HG03575 (cell line): Measurements from ENCODE around the gene LRRC3.

ENCODE experiments used
- ATAC-seq: cut with Tn5 transposase; IDR thresholded peaks from one replicate; pipeline ENCODE4 v1.9.1; 2021; ENCODE audit not compliant: unreplicated experiment, insufficient number of reproducible peaks, low FRiP score; ENCODE audit errors: extremely low read depth

LRRC3 gene

GRCh38 chr21:44454058-44454457 lies 1.3 kb upstream of the LRRC3 start:
- ATAC-seq: no peak

GRCh38 chr21:44455524-44456213 lies 359 bp downstream of the LRRC3 start:
- no peak for ATAC-seq

- ATAC-seq: no peak
These were observed 1.1 kb downstream of the LRRC3 start for GRCh38 chr21:44456214-44456914.

- no peak for ATAC-seq
These were observed 1.8 kb downstream of the LRRC3 start for GRCh38 chr21:44456915-44457736.

DNA sequence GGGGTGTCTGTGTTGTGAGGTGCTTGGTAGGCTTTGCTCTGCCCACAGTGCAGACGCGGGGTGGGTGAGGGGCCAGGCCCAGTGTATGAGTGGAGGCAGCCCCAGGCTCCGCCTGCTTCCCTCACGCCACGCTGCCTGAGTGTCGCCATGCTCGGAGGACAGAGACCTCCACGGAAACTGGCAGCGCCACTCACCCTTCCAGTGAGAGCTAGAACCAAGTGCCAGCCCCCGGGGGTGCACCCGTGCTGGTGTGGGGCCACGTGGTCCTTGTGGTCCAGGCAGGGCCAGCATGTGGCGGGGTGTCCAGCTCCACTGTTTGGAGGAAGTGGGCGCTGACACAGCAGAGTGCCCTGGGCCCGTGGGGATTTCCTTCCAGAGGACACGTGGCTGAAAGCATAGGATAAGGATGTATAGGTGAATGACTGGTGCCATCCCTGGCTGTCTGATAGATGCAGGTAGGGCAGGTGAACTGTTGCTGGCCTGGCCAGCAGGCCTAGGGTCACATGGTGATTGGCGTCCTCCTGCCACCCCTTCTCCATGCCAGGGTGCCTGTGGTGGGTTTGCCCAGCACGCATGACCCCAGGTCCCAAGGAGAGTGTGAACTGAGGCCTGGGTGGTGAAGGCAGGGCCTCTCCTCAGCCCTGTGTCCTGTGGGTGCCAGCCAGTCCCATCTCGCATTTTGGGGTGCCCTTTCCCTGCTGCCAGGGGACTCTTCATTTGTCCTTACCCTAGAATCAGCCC lies 3.8 kb downstream of the LRRC3 start:
- ATAC-seq: no peak

- no peak for ATAC-seq
These were observed 4.6 kb downstream of the LRRC3 start for GRCh38 chr21:44459712-44460440.

DNA sequence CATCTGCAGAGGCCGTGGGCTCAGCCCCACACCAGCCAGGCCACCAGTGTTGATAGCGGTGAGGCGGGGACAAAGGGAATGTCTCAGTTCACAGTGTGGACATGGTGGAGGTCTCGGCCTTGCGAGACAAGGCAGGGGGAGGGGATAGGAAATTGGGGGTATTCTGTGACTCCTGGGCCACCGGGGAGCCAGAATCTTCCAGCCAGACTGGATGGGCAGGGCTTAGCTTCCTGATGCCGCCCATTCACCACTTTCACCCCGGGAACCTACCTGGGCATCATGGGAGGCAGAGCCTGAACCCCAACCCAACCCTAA lies 5.1 kb downstream of the LRRC3 start:
- no peak for ATAC-seq

- no peak for ATAC-seq
These were observed 5.7 kb downstream of the LRRC3 start for GRCh38 chr21:44461005-44461404.

DNA sequence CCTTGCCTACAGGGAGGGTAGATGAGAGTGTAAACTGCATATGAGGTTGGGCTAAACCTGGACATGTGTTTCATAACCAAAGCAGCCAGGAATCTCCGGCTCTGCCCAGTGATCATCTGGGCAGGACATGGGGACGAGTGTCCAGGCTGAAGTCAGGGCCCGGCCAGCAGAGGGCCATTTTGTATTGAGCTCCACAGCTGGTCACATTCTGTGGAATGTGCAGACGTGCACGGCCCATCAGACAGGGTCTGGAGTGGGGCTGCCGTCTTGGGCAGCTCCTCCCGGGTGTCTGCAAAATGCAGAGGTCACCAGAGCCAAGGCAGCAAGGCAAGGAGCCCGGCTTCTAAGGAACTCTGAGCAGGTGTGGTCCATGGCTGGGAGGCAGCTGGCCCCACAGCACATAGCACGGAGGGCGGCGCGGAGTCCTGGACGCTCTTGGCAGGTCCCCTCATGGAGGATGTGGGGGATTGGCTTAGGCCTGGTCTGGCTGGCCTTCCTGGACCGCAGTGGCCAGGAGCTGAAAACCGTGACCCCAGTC lies 6.2 kb downstream of the LRRC3 start:
- ATAC-seq: no peak

- no peak for ATAC-seq
These were observed 7.0 kb downstream of the LRRC3 start for GRCh38 chr21:44462086-44462833.

DNA sequence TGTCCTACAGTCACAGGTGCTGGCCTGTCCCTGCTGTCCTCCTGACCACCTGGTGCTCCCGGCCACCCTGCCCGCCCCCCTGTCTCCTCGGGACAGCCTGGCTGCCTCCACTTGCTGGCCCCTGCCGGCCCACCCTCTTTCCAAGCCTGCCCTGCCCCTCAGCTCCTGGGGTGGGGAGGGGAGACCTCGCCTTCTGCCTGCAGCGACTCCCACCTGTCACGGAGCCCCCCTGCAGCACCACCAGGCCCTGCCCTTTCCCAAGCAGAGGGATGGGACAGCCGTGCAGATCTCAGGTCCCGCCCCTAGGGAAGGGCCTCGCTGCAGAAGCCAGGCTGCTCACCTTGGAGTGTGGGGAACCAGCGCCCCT lies 7.5 kb downstream of the LRRC3 start:
- ATAC-seq: no peak

- no peak for ATAC-seq
These were observed 8.4 kb downstream of the LRRC3 start for GRCh38 chr21:44463724-44464123.

GRCh38 chr21:44464351-44464750 lies 9.0 kb downstream of the LRRC3 start:
- ATAC-seq: no peak

DNA sequence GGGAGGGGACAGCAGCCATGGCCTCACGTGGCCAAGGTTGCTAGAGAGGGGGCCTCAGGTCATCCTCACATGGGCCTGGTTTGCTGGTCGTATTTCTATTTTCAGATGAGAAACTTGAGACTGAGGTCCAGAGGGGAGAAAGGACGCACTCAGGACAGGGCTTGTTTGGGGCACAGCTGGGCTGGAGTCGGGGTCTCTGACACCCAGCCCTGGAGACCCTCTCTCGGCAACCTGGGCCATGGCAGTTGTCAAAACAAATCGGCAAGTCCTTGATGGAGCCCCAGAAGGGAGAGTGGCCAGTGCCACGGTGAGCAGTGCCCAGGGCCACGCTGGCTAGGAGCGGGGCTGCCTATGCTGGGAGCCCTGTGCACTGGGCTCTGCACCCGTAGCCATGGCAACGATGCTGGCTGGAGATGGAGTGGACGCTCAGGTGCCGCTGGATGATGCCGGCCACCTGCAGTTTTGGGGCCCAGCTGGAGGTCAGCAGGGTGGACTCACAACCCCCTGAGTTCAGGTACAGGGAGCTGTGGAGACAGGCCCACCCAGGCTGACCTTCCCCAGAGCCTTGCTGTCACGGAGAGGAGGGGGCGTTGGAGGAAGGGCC lies 11.1 kb downstream of the LRRC3 start:
- no peak for ATAC-seq

DNA sequence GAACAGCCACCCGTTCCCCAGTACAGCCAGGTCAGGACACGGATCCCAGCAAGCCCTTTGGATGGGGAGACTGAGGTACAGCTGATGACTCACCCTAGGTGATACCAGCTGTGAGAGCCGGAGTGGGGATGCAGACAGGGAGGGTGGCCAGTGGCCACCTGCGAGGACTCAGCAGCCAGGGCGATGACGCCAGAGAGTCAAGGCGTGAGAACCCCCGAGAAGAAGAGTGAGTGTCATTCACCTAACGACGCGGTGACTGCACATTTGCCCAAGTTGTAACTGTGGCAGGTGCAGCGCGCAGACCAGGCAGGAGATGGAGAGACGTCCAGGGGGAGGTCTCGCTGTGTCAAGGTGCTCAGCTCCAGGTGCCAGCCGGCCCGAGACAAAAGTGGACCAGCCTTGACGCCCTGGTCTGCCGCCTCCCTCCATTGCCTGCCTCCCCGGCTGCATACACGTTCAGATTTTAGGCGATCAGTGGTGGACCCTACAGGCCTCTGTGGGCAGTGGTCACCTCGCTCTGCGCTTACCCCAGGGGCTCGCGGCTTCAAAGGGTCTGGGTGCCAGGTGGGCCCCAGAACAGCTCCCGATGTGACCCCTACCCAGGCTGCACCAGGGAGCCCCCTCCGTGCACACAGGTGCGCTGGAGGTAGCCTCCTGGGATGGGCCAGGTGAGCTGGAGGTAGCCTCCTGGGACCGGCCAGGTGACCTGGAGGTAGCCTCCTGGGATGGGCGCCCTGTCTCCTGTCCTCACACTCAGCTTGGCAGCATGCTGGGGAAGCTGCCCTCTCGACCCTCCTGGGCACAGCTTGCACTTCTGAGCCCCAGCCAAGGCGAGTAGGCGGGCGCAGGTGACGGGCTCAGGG lies 11.9 kb downstream of the LRRC3 start:
- ATAC-seq: no peak

GRCh38 chr21:44467859-44468195 lies 12.5 kb downstream of the LRRC3 start:
- no peak for ATAC-seq

DNA sequence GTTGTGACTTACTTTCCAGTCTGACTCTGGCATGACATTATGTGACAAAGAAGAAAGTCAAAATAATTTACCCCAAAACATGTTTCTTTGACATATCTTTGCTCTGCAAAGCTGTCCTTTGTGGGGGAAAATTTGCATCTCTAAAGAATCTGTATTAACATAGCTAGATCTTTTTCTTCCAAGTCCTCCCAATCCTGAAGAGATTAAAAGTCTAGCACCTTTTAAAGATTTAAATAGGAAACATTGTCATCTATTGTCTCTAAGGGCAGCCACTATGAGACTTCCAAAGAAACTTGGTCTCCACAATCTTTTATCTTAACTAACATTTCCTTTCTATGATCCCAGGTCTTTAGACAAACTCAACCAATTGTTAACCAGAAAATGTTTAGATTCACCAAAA lies 16.0 kb downstream of the LRRC3 start:
- ATAC-seq: no peak
